ENCODE data around the gene EXOC4.

DNA sequence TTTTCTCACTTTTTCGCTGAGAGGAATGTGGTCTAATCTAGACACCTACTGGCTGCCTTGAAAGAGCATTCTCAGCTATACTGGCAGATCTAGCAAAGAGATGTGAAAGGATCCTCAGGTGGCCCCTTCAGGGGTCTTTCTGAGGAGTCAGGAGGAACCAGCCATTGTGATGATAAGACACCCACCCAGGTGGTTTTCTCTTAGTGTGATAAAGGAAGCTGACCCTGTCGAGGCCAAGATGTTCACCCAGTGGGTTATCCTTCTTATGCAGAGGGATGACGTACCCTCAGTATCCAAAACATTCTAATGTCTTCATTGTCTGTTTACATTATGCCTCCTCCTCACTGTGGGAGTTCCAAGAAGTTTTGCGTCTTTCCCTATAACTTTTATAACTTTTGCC lies 776.0 kb downstream of the EXOC4 start:
- no peak for TF ChIP-seq POLR2AphosphoS5 (IDR thresholded peaks at IDR 0.05)
- no peak for TF ChIP-seq POLR2A (IDR thresholded peaks at IDR 0.05)
- no peak for TF ChIP-seq CTCF (IDR thresholded peaks at IDR 0.05)
